NB4 (cell line): ENCODE data around the gene NEIL3.

ENCODE experiments used
- CTCF ChIP-seq: IDR thresholded peaks from one replicate; pipeline ENCODE4 v1.5.1; 2012; ENCODE audit warnings: low read depth, low read length
- TF ChIP-seq, protein P1 (sequence below): IDR thresholded peaks from 2 replicates; pipeline ENCODE4 v1.6.1; 2011; ENCODE audit warnings: low read depth, low read length

- TF ChIP-seq, protein P1, sequence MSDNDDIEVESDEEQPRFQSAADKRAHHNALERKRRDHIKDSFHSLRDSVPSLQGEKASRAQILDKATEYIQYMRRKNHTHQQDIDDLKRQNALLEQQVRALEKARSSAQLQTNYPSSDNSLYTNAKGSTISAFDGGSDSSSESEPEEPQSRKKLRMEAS = no peak
- TF ChIP-seq CTCF = no peak
These were observed 7.1 kb upstream of the NEIL3 start for GRCh38 chr4:177302371-177303100.
